ENCODE results near the gene IRAK2. TPM values are rescaled to one million over a fixed set of nuclear protein-coding genes. Genes with fewer than 3 reads are reported as not detected.

IRAK2 gene
- total and polyA plus RNA-seq, 10 donors, result 1.4 to 11.8 (median 7.9) TPM

DNA sequence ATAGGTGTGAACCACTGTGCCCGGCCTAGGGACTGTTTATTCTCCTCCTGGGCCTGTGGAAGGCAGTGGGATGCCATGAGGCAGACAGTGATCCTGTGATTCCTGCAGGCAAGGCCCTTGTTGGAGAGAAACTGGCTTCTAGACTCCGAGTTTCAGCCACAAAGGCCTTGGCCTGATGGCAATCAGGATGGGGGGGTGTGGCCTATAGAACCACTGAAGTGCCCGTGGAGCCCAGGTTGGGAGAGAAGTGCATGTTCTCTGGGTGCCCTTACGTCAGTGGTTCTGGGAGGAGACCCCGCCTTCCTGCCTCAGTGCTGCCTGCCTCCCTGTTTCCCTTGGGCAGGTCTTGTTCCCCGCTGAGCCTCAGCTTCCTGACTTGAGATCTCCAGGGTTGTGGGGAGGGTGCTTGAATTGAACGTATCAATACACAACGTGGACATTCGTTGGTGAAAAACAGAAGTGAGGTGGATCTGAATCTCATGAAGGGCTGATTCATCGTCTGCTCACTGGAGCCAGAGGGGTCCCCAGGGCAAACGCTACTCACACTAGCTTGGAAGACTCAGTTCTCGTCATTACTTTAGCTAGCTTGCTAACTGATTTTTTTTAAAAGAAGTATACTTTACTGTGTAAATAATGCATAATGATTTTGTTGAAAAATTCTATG lies 31.8 kb downstream of the IRAK2 start:
- TF ChIP-seq, protein P1, sequence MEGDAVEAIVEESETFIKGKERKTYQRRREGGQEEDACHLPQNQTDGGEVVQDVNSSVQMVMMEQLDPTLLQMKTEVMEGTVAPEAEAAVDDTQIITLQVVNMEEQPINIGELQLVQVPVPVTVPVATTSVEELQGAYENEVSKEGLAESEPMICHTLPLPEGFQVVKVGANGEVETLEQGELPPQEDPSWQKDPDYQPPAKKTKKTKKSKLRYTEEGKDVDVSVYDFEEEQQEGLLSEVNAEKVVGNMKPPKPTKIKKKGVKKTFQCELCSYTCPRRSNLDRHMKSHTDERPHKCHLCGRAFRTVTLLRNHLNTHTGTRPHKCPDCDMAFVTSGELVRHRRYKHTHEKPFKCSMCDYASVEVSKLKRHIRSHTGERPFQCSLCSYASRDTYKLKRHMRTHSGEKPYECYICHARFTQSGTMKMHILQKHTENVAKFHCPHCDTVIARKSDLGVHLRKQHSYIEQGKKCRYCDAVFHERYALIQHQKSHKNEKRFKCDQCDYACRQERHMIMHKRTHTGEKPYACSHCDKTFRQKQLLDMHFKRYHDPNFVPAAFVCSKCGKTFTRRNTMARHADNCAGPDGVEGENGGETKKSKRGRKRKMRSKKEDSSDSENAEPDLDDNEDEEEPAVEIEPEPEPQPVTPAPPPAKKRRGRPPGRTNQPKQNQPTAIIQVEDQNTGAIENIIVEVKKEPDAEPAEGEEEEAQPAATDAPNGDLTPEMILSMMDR (IDR thresholded peaks at IDR 0.05 in 8 of 11, conservative IDR thresholded peaks at IDR 0.05 in 3 of 11), result no peak
- TF ChIP-seq POLR2A (IDR thresholded peaks at IDR 0.05), result no peak
- peak in 1 of 3 donors; percentile 17 for TF ChIP-seq POLR2AphosphoS5 (IDR thresholded peaks at IDR 0.05)
- intact Hi-C loops (cut with DNase I; ENCODE audit: low total_unique reads), result no loop called here
- H3K36me3 ChIP-seq, result peaks cover 0 to 15% (median 5%) of the 10 kb centered on the region in 6 donors
- peak overlapping the region in 7 of 8 donors; percentile 47 to 92 (median 86) for H3K27ac ChIP-seq
- H3K9me3 ChIP-seq, result no peaks in the 10 kb centered on the region
- 47 to 63% (median 52%) methylated on average over 8 to 12 of the region's 12 CpGs for WGBS, 5 donors
- H3K4me3 ChIP-seq, result no peak overlapping the region
- no peak for DNase-seq
- H3K4me1 ChIP-seq, result peaks cover 56 to 100% (median 87%) of the 10 kb centered on the region in 6 donors
- H3K27me3 ChIP-seq (replicated peaks in 1 of 7), result no peaks in the 10 kb centered on the region

DNA sequence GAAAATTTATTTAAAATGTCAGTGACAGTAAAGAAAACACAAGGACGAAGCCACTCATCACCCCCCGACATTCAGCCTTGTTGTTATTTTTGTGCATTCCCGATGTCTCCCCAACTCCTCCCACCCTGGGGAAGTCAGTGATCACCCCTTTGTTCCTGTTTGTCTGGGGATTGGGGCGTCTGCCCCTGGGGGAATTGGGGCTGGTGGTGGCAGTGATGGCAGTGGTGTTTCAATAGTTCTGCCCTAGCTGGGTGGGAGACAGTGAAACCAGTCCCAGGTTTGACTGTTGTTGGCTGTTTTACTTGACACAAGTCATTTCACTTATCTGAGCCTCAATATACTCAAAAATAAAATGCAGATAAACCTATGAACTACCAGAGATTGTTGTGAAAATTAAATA lies 33.5 kb downstream of the IRAK2 start:
- TF ChIP-seq POLR2A (IDR thresholded peaks at IDR 0.05) (no peak), POLR2AphosphoS5 (IDR thresholded peaks at IDR 0.05) (no peak)
- TF ChIP-seq, protein P1 (IDR thresholded peaks at IDR 0.05 in 8 of 11, conservative IDR thresholded peaks at IDR 0.05 in 3 of 11), result no peak
- no peaks in the 10 kb centered on the region for H3K27me3 ChIP-seq (replicated peaks in 1 of 7)
- H3K4me1 ChIP-seq, result peaks cover 41 to 89% (median 71%) of the 10 kb centered on the region in 6 donors
- WGBS, 5 donors, result 60 to 73% (median 70%) methylated on average over 4 of the region's 4 CpGs
- H3K36me3 ChIP-seq, result peaks cover 0 to 32% (median 9%) of the 10 kb centered on the region in 6 donors
- H3K27ac ChIP-seq, result peak overlapping the region; percentile 62 to 88 (median 86)
- no peak for DNase-seq
- intact Hi-C loops (cut with DNase I; ENCODE audit: low total_unique reads), result no loop called here
- H3K4me3 ChIP-seq, result no peak overlapping the region
- H3K9me3 ChIP-seq, result no peaks in the 10 kb centered on the region

DNA sequence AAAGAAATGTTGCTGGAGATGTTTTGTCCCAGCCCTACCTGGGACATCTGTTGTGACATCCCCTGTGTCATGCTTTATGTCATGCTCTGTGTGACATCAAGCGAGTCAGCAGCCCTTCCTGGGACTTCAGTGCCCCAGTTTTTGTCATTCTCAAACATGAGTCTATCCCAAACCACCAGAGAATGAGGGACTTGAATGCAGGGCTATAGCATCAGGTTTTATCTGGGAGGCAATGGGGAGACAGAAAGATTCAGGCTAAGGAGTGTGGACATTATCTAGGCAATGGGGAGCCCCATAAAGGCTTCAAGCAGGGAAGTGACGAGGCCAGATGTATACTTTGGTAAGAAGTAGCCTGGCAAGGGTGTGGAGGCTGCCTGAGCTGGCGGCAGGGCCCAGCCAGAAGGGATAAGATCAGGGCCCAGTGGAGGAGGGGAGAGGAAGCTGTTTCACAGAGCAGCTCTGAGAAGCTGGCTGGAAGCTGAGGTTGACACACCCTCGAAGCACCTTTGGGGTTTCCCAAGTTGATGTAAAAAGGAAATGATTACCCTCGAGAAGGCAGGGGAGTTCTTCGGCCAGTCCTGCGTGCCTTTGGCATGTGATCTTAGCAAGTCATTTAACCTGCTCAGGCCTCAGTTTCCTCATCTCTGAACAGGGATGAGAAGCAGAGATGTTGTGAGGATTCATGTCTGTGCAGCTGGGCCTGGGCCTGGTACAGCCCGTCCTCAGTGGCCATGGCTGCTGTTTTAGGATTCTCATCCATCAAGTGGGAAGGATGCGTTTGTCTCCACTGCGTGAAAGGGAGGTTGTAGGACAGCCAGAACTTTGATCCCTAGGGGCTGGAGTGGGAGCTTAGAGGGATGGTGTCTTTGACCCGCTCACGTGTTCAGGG lies 34.3 kb downstream of the IRAK2 start:
- intact Hi-C loops (cut with DNase I; ENCODE audit: low total_unique reads), result no loop called here
- H3K4me3 ChIP-seq, result peak overlapping the region in 1 of 8 donors; percentile 14
- TF ChIP-seq POLR2A (IDR thresholded peaks at IDR 0.05) (no peak), POLR2AphosphoS5 (IDR thresholded peaks at IDR 0.05) (peak in 2 of 3 donors; percentile 29 to 57)
- peaks cover 0 to 40% (median 9%) of the 10 kb centered on the region in 6 donors for H3K36me3 ChIP-seq
- H3K27ac ChIP-seq, result peak overlapping the region; percentile 62 to 88 (median 86)
- H3K9me3 ChIP-seq, result no peaks in the 10 kb centered on the region
- H3K27me3 ChIP-seq (replicated peaks in 1 of 7), result no peaks in the 10 kb centered on the region
- 42 to 47% (median 47%) methylated on average over 12 of the region's 12 CpGs for whole genome bisulfite sequencing, 5 donors
- DNase-seq, result peak; percentile 84
- peaks cover 33 to 85% (median 63%) of the 10 kb centered on the region in 6 donors for H3K4me1 ChIP-seq

DNA sequence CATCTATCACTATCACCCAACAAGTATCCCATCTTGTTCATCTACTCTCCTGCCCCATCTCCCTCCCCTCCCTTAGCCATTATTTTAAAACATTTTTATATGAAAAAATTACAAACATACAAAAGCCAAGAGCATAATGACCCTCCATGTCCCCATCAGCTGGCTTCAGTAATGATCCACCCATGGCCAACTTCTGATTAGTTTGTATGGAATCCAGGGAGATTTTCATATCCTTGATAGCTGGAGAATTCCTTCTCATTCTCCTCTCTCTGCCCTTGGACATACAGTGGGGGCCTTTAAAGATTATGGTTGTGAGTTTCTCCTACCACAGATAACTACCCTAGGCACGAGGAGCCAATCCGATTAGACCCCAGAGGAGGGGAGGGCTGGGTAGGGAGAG lies 40.2 kb downstream of the IRAK2 start:
- intact Hi-C loops (cut with DNase I; ENCODE audit: low total_unique reads), result no loop called here
- Histone ChIP-seq H3K27me3 (replicated peaks in 1 of 7) (no peaks in the 10 kb centered on the region), H3K9me3 (no peaks in the 10 kb centered on the region), H3K4me1 (peaks cover 0 to 33% (median 4%) of the 10 kb centered on the region in 6 donors), H3K36me3 (peaks cover 0 to 77% (median 12%) of the 10 kb centered on the region in 6 donors), H3K27ac (no peak overlapping the region), H3K4me3 (no peak overlapping the region)
- DNase-seq, result no peak
- no peak for TF ChIP-seq POLR2A (IDR thresholded peaks at IDR 0.05)
- no peak for TF ChIP-seq POLR2AphosphoS5 (IDR thresholded peaks at IDR 0.05)
- TF ChIP-seq, protein P1 (IDR thresholded peaks at IDR 0.05 in 8 of 11, conservative IDR thresholded peaks at IDR 0.05 in 3 of 11), result no peak
- WGBS, 5 donors, result 84 to 98% (median 88%) methylated on average over 2 of the region's 2 CpGs
